ENCODE measurements around the gene NHSL2.

GRCh38 chrX:72041176-72041575 lies 130.5 kb downstream of the NHSL2 start:
- TF ChIP-seq EZH2 (IDR thresholded peaks at IDR 0.05; ENCODE audit: low read depth, unreplicated experiment) (no peak), POLR2AphosphoS5 (IDR thresholded peaks at IDR 0.05; ENCODE audit: low read depth) (no peak), JUNB (IDR thresholded peaks at IDR 0.05; ENCODE audit: unreplicated experiment) (no peak), CREB1 (CRISPR knock-in tag; IDR thresholded peaks at IDR 0.05; ENCODE audit: low read depth) (no peak)
- TF ChIP-seq, protein P1, sequence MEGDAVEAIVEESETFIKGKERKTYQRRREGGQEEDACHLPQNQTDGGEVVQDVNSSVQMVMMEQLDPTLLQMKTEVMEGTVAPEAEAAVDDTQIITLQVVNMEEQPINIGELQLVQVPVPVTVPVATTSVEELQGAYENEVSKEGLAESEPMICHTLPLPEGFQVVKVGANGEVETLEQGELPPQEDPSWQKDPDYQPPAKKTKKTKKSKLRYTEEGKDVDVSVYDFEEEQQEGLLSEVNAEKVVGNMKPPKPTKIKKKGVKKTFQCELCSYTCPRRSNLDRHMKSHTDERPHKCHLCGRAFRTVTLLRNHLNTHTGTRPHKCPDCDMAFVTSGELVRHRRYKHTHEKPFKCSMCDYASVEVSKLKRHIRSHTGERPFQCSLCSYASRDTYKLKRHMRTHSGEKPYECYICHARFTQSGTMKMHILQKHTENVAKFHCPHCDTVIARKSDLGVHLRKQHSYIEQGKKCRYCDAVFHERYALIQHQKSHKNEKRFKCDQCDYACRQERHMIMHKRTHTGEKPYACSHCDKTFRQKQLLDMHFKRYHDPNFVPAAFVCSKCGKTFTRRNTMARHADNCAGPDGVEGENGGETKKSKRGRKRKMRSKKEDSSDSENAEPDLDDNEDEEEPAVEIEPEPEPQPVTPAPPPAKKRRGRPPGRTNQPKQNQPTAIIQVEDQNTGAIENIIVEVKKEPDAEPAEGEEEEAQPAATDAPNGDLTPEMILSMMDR (conservative IDR thresholded peaks at IDR 0.05; ENCODE audit: low read depth in 2 of 2), result no peak
- TF ChIP-seq, protein P2, sequence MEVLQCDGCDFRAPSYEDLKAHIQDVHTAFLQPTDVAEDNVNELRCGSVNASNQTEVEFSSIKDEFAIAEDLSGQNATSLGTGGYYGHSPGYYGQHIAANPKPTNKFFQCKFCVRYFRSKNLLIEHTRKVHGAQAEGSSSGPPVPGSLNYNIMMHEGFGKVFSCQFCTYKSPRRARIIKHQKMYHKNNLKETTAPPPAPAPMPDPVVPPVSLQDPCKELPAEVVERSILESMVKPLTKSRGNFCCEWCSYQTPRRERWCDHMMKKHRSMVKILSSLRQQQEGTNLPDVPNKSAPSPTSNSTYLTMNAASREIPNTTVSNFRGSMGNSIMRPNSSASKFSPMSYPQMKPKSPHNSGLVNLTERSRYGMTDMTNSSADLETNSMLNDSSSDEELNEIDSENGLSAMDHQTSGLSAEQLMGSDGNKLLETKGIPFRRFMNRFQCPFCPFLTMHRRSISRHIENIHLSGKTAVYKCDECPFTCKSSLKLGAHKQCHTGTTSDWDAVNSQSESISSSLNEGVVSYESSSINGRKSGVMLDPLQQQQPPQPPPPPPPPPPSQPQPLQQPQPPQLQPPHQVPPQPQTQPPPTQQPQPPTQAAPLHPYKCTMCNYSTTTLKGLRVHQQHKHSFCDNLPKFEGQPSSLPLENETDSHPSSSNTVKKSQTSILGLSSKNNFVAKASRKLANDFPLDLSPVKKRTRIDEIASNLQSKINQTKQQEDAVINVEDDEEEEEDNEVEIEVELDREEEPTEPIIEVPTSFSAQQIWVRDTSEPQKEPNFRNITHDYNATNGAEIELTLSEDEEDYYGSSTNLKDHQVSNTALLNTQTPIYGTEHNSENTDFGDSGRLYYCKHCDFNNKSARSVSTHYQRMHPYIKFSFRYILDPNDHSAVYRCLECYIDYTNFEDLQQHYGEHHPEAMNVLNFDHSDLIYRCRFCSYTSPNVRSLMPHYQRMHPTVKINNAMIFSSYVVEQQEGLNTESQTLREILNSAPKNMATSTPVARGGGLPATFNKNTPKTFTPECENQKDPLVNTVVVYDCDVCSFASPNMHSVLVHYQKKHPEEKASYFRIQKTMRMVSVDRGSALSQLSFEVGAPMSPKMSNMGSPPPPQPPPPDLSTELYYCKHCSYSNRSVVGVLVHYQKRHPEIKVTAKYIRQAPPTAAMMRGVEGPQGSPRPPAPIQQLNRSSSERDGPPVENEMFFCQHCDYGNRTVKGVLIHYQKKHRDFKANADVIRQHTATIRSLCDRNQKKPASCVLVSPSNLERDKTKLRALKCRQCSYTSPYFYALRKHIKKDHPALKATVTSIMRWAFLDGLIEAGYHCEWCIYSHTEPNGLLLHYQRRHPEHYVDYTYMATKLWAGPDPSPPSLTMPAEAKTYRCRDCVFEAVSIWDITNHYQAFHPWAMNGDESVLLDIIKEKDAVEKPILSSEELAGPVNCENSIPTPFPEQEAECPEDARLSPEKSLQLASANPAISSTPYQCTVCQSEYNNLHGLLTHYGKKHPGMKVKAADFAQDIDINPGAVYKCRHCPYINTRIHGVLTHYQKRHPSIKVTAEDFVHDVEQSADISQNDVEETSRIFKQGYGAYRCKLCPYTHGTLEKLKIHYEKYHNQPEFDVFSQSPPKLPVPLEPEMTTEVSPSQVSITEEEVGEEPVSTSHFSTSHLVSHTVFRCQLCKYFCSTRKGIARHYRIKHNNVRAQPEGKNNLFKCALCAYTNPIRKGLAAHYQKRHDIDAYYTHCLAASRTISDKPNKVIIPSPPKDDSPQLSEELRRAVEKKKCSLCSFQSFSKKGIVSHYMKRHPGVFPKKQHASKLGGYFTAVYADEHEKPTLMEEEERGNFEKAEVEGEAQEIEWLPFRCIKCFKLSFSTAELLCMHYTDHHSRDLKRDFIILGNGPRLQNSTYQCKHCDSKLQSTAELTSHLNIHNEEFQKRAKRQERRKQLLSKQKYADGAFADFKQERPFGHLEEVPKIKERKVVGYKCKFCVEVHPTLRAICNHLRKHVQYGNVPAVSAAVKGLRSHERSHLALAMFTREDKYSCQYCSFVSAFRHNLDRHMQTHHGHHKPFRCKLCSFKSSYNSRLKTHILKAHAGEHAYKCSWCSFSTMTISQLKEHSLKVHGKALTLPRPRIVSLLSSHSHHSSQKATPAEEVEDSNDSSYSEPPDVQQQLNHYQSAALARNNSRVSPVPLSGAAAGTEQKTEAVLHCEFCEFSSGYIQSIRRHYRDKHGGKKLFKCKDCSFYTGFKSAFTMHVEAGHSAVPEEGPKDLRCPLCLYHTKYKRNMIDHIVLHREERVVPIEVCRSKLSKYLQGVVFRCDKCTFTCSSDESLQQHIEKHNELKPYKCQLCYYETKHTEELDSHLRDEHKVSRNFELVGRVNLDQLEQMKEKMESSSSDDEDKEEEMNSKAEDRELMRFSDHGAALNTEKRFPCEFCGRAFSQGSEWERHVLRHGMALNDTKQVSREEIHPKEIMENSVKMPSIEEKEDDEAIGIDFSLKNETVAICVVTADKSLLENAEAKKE (CRISPR knock-in tag; IDR thresholded peaks at IDR 0.05), result no peak
- TF ChIP-seq, protein P3, sequence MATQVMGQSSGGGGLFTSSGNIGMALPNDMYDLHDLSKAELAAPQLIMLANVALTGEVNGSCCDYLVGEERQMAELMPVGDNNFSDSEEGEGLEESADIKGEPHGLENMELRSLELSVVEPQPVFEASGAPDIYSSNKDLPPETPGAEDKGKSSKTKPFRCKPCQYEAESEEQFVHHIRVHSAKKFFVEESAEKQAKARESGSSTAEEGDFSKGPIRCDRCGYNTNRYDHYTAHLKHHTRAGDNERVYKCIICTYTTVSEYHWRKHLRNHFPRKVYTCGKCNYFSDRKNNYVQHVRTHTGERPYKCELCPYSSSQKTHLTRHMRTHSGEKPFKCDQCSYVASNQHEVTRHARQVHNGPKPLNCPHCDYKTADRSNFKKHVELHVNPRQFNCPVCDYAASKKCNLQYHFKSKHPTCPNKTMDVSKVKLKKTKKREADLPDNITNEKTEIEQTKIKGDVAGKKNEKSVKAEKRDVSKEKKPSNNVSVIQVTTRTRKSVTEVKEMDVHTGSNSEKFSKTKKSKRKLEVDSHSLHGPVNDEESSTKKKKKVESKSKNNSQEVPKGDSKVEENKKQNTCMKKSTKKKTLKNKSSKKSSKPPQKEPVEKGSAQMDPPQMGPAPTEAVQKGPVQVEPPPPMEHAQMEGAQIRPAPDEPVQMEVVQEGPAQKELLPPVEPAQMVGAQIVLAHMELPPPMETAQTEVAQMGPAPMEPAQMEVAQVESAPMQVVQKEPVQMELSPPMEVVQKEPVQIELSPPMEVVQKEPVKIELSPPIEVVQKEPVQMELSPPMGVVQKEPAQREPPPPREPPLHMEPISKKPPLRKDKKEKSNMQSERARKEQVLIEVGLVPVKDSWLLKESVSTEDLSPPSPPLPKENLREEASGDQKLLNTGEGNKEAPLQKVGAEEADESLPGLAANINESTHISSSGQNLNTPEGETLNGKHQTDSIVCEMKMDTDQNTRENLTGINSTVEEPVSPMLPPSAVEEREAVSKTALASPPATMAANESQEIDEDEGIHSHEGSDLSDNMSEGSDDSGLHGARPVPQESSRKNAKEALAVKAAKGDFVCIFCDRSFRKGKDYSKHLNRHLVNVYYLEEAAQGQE (IDR thresholded peaks at IDR 0.05; ENCODE audit: unreplicated experiment), result no peak

Data from GM23338 (cell line).